H9 (cell line): ENCODE data around the gene NDUFB10. TPM values are rescaled to one million over a fixed set of nuclear protein-coding genes. Genes with fewer than 3 reads are reported as not detected.

Source experiments
- DNase-seq: peaks from one replicate; pipeline ENCODE4 v3.0.0-alpha.2; 2017
- H2AFZ ChIP-seq: one replicate; pipeline ENCODE4 v1.6.1; 2013; ENCODE audit warnings: mild to moderate bottlenecking, low read length, control low read depth, moderate library complexity
- H2AK5ac ChIP-seq: 2 replicates; pipeline ENCODE4 v1.6.1; 2013; ENCODE audit warnings: low read length, control low read depth, mixed read lengths; ENCODE audit not compliant: insufficient read length
- H2BK120ac ChIP-seq: one replicate; pipeline ENCODE4 v1.6.1; 2013; ENCODE audit warnings: low read depth, mild to moderate bottlenecking, low read length, control low read depth, inconsistent platforms; ENCODE audit not compliant: poor library complexity, severe bottlenecking
- H2BK12ac ChIP-seq: 2 replicates; pipeline ENCODE4 v1.6.1; 2013; ENCODE audit warnings: low read length, control low read depth, mixed read lengths, low read depth; ENCODE audit not compliant: insufficient read length
- H2BK15ac ChIP-seq: 2 replicates; pipeline ENCODE4 v1.6.1; 2013; ENCODE audit warnings: low read depth, low read length, control low read depth
- H2BK20ac ChIP-seq: one replicate; pipeline ENCODE4 v1.6.1; 2013; ENCODE audit warnings: low read depth, mild to moderate bottlenecking, low read length, control low read depth, inconsistent platforms; ENCODE audit not compliant: poor library complexity, severe bottlenecking
- H2BK5ac ChIP-seq: 2 replicates; pipeline ENCODE4 v1.6.1; 2013; ENCODE audit warnings: low read length, control low read depth, mixed read lengths; ENCODE audit not compliant: insufficient read length
- H3K14ac ChIP-seq: 2 replicates; pipeline ENCODE4 v1.6.1; 2013; ENCODE audit warnings: low read length, control low read depth; ENCODE audit not compliant: insufficient read depth
- H3K18ac ChIP-seq: 2 replicates; pipeline ENCODE4 v1.6.1; 2013; ENCODE audit warnings: low read depth, mild to moderate bottlenecking, mixed read lengths, low read length, control low read depth; ENCODE audit not compliant: insufficient read length
- H3K23ac ChIP-seq: 2 replicates; pipeline ENCODE4 v1.6.1; 2013; ENCODE audit warnings: low read length, control low read depth, mixed read lengths, low read depth; ENCODE audit not compliant: insufficient read length
- H3K23me2 ChIP-seq: 2 replicates; pipeline ENCODE4 v1.6.1; 2013; ENCODE audit warnings: low read depth, mild to moderate bottlenecking, mixed read lengths, low read length, control low read depth; ENCODE audit not compliant: insufficient read length, poor library complexity, severe bottlenecking
- H3K27ac ChIP-seq: 2 replicates; pipeline ENCODE4 v1.5.1; 2013; ENCODE audit warnings: low read length, control low read depth, mixed read lengths, low read depth; ENCODE audit not compliant: insufficient read length
- H3K27me3 ChIP-seq: 2 replicates; pipeline ENCODE4 v1.6.1; 2013; ENCODE audit warnings: low read length, control low read depth, inconsistent platforms; ENCODE audit not compliant: insufficient read depth
- H3K4ac ChIP-seq: 2 replicates; pipeline ENCODE4 v1.6.1; 2013; ENCODE audit warnings: low read depth, mild to moderate bottlenecking, control low read depth, inconsistent platforms, low read length, moderate library complexity
- H3K4me1 ChIP-seq: 2 replicates; pipeline ENCODE4 v1.6.1; 2013; ENCODE audit warnings: low read length, control low read depth, inconsistent platforms; ENCODE audit not compliant: insufficient read depth
- H3K4me2 ChIP-seq: 2 replicates; pipeline ENCODE4 v1.6.1; 2013; ENCODE audit warnings: low read length, control low read depth, mixed read lengths; ENCODE audit not compliant: insufficient read length, insufficient read depth
- H3K56ac ChIP-seq: 2 replicates; pipeline ENCODE4 v1.6.1; 2013; ENCODE audit warnings: low read depth, mild to moderate bottlenecking, mixed read lengths, low read length, control low read depth; ENCODE audit not compliant: insufficient read length
- H3K79me1 ChIP-seq: 2 replicates; pipeline ENCODE4 v1.6.1; 2013; ENCODE audit warnings: low read depth, mild to moderate bottlenecking, moderate library complexity, low read length, control low read depth, inconsistent platforms; ENCODE audit not compliant: insufficient read depth, poor library complexity, severe bottlenecking
- H3K79me2 ChIP-seq: 2 replicates; pipeline ENCODE4 v1.6.1; 2013; ENCODE audit warnings: low read length, control low read depth, inconsistent platforms; ENCODE audit not compliant: insufficient read depth
- H3K9ac ChIP-seq: 2 replicates; pipeline ENCODE4 v1.6.1; 2013; ENCODE audit warnings: low read length, control low read depth, mixed read lengths; ENCODE audit not compliant: insufficient read length; ENCODE audit errors: extremely low read depth
- H3K9me3 ChIP-seq: one replicate; pipeline ENCODE4 v1.6.1; 2013; ENCODE audit warnings: low read depth, low read length, inconsistent platforms; ENCODE audit not compliant: control insufficient read depth
- H3T11ph ChIP-seq: one replicate; pipeline ENCODE4 v1.6.1; 2013; ENCODE audit warnings: mild to moderate bottlenecking, low read length, control low read depth, inconsistent platforms
- H4K20me1 ChIP-seq: one replicate; pipeline ENCODE4 v1.6.1; 2013; ENCODE audit not compliant: control insufficient read depth, insufficient read length, insufficient read depth
- H4K5ac ChIP-seq: 2 replicates; pipeline ENCODE4 v1.6.1; 2013; ENCODE audit warnings: low read depth, mild to moderate bottlenecking, mixed read lengths, low read length, control low read depth; ENCODE audit not compliant: insufficient read length
- H4K8ac ChIP-seq: replicated peaks from 2 replicates; pipeline ENCODE4 v1.6.1; 2013; ENCODE audit warnings: low read length, control low read depth, mixed read lengths, low read depth; ENCODE audit not compliant: insufficient read length
- H4K91ac ChIP-seq: 2 replicates; pipeline ENCODE4 v1.6.1; 2013; ENCODE audit warnings: low read depth, mild to moderate bottlenecking, moderate library complexity, mixed read lengths, low read length, control low read depth; ENCODE audit not compliant: insufficient read length
- H3K27ac Mint-ChIP-seq, 3 experiments: 2 replicates in 2 of 3; 3 replicates in 1 of 3; pipeline ENCODE4 v1.8.0; 2020 to 2021; ENCODE audit warnings: mixed read lengths in 3 of 3, mild to moderate bottlenecking in 1 of 3, moderate library complexity in 1 of 3
- H3K27me3 Mint-ChIP-seq: 2 replicates; pipeline ENCODE4 v1.8.0; 2021; ENCODE audit warnings: low read depth, mild to moderate bottlenecking, moderate library complexity, mixed read lengths
- H3K36me3 Mint-ChIP-seq, 3 experiments: 2 replicates in 2 of 3; 3 replicates in 1 of 3; pipeline ENCODE4 v1.8.0; 2020 to 2021; ENCODE audit warnings: low read depth in 3 of 3, mixed read lengths in 3 of 3; ENCODE audit not compliant: insufficient read depth in 1 of 3
- H3K4me1 Mint-ChIP-seq, 2 experiments: 2 replicates each; pipeline ENCODE4 v1.8.0; 2020; ENCODE audit warnings: mixed read lengths in 2 of 2
- H3K4me3 Mint-ChIP-seq, 2 experiments: 2 replicates in 1 of 2; 3 replicates in 1 of 2; pipeline ENCODE4 v1.8.0; 2020 to 2021; ENCODE audit warnings: mild to moderate bottlenecking in 2 of 2, mixed read lengths in 2 of 2, moderate library complexity in 1 of 2
- H3K9me3 Mint-ChIP-seq, 2 experiments: 2 replicates in 1 of 2; 3 replicates in 1 of 2; pipeline ENCODE4 v1.8.0; 2020; ENCODE audit warnings: mild to moderate bottlenecking in 2 of 2, mixed read lengths in 2 of 2, moderate library complexity in 1 of 2
- WGBS: extraction: QIAGEN DNeasy Blood & Tissue Kit; methylation state at CpG from one replicate; pipeline ENCODE4 v1.1.7; 2013; ENCODE audit warnings: missing lambda C conversion rate, low lambda C conversion rate, mixed read lengths; ENCODE audit not compliant: insufficient read length; ENCODE audit errors: extremely low coverage; 5-methylcytosine and 5-hydroxymethylcytosine counted together
- total RNA-seq: library from RNA; stranded (reverse); gene quantifications from 2 replicates; pipeline ENCODE4 v1.2.1, GENCODE V29; 2021
- TF ChIP-seq, protein P1 (sequence below): fragments of 200-600 bp; sonication (generic); conservative IDR thresholded peaks from 3 replicates; pipeline ENCODE4 v1.8.0; 2021; ENCODE audit warnings: antibody characterized with exemption, mild to moderate bottlenecking

The NDUFB10 gene
- total RNA-seq, 1 experiment from 2014 or later: 191 TPM

DNA sequence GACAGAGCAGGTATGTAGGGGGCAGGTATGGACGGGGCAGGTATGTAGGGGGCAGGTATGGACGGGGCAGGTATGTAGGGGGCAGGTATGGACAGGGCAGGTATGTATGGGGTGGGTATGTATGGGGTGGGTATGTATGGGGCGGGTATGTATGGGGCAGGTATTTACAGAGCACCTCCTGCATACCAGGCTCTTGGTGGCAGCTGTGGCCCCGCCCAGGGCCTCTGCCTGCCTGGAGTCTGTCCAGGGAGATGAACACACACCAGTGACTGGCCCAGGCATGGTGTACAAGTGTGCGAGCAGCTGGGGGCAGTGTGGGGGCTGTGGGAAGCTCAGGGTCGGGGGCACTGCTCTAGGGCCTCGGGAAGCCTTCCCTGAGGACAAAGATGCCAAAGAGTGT, 9.3 kb upstream of the NDUFB10 start:
- no peak overlapping the region for H4K5ac ChIP-seq
- no peak for DNase-seq
- no peak overlapping the region for H3K18ac ChIP-seq
- no peak overlapping the region for H2AK5ac ChIP-seq
- H2BK12ac ChIP-seq: no peak overlapping the region
- Mint-ChIP-seq H3K4me1 (peaks cover 4 to 5% of the 10 kb centered on the region in 2 experiments; a peak in 2 of 4 replicates), H3K9me3 (peaks cover 0 to 3% of the 10 kb centered on the region in 2 experiments; a peak in 2 of 5 replicates), H3K4me3 (no peak overlapping the region), H3K36me3 (no peaks in the 10 kb centered on the region; a peak in 1 of 7 replicates), H3K27me3 (peaks cover 1% of the 10 kb centered on the region; the same call in 1 of the 2 replicates), H3K27ac (no peak overlapping the region)
- no peak overlapping the region for H3K27ac ChIP-seq
- no peak overlapping the region for H3K9ac ChIP-seq
- no peak overlapping the region for H3K56ac ChIP-seq
- no peak overlapping the region for H3K23ac ChIP-seq
- H3K14ac ChIP-seq: no peak overlapping the region
- no peak overlapping the region for H3T11ph ChIP-seq
- no peak overlapping the region for H4K8ac ChIP-seq
- H3K79me2 ChIP-seq: no peaks in the 10 kb centered on the region
- no peaks in the 10 kb centered on the region for H3K4me1 ChIP-seq
- no peak overlapping the region for H3K4me2 ChIP-seq
- no peak overlapping the region for H2BK120ac ChIP-seq
- H3K9me3 ChIP-seq: no peaks in the 10 kb centered on the region
- H2AFZ ChIP-seq: no peak overlapping the region
- WGBS: no CpG with 5 or more reads among the region's 7 CpGs
- no peak overlapping the region for H4K91ac ChIP-seq
- H2BK15ac ChIP-seq: no peak overlapping the region
- H3K79me1 ChIP-seq: no peaks in the 10 kb centered on the region
- H2BK5ac ChIP-seq: no peak overlapping the region
- no peaks in the 10 kb centered on the region for H3K23me2 ChIP-seq
- H3K27me3 ChIP-seq: no peaks in the 10 kb centered on the region
- no peak overlapping the region for H2BK20ac ChIP-seq
- no peaks in the 10 kb centered on the region for H4K20me1 ChIP-seq
- H3K4ac ChIP-seq: no peak overlapping the region
- TF ChIP-seq, protein P1, sequence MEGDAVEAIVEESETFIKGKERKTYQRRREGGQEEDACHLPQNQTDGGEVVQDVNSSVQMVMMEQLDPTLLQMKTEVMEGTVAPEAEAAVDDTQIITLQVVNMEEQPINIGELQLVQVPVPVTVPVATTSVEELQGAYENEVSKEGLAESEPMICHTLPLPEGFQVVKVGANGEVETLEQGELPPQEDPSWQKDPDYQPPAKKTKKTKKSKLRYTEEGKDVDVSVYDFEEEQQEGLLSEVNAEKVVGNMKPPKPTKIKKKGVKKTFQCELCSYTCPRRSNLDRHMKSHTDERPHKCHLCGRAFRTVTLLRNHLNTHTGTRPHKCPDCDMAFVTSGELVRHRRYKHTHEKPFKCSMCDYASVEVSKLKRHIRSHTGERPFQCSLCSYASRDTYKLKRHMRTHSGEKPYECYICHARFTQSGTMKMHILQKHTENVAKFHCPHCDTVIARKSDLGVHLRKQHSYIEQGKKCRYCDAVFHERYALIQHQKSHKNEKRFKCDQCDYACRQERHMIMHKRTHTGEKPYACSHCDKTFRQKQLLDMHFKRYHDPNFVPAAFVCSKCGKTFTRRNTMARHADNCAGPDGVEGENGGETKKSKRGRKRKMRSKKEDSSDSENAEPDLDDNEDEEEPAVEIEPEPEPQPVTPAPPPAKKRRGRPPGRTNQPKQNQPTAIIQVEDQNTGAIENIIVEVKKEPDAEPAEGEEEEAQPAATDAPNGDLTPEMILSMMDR: no peak
